AG08395 (cell line): ENCODE measurements around the gene BANK1.

ENCODE experiments used
- DNase-seq: peaks from one replicate; pipeline ENCODE4 v3.0.0; 2012; ENCODE audit warnings: mixed read lengths, low spot score

The BANK1 gene

DNA sequence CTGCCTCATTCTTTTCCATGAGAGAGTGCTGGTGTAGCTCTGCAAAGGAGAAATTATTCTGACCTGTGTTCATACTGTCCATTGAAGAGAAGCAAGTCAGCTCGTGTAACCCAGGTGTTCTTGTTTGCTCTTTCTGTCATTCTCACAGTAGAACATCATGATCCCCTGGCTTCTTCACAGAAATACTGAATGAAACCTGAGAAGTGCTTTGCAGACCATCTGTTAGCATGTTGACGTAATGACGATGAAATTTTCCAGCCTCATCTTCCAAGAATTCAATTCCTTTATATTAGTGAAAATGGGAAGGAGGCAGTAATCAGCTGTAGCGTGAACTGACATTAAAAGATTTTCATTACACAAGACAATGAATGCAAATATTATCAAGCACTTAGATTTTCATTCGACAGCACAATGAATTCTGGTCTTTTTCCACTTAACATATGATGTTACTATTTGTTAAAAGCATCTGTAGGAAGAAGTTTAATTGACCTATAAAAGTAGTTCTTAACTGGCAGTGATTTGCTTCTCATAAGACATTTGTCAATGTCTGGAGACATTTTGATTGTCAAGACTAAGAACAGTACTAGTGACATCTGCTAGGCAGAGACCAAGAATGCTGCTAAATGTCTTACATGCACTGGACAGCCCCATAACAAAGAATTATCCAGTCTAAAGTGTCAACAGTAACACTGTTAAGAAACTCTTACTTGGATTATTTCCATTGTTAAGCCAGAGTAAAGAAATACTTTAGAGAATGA, 246.3 kb downstream of the BANK1 start:
- DNase-seq: peak; percentile 6

DNA sequence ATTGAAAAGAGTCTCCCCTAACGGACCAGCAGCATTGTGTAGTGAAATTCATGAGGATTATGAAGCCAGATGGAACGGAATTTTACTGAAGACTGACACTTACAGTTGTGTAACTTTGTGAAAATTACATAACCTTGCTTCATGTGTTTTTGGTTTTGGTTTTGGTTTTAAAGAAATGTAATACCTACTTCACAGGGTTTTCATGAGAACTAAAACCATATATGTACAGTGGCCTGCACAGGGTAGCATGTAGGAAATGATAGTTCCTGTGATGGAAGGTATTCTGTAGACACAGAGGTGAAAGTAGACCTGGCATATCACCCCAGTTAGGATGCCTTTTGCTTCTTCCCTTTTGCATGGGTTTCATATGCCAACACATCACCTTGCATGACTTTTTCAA, 247.0 kb downstream of the BANK1 start:
- no peak for DNase-seq

GRCh38 chr4:102042871-102043802, 252.6 kb downstream of the BANK1 start:
- no peak for DNase-seq

DNA sequence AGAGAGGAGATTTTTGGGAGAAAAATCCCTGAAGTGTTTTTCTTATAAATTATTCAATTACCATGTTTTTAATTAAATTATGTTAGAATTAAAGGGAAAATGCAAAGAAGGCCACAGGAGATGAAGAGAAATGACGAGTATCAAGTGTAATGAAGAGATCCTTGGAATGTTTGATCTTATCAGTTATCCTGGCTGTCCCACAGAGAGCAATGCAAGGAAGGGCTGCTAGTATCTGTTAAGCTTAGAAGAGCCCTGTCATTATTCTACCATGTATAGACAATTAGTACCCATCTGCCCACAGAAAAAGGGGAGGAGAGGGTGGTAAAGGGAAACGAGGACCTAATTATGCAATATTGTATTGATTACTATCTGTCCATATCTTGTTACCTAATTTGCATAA, 257.1 kb downstream of the BANK1 start:
- no peak for DNase-seq

DNA sequence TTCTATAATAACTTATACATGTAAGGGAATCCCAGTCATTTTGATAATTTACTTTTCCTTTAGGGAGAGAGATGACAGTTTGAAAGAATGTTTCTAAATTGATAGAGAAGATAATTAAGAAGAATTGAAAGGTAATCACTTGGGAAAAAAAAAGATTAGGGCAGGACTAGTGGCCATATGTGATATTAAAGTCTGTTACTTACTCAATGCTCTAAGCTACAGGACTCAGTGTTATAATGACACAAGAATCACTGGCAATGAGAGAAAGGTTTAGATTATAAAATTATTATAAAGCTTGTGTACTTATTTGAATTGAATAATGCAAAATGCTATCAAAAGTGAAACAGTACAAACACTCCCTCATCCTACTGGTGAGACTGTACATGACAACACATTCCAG, 265.3 kb downstream of the BANK1 start:
- no peak for DNase-seq

GRCh38 chr4:102057122-102057521, 266.6 kb downstream of the BANK1 start:
- DNase-seq: no peak

DNA sequence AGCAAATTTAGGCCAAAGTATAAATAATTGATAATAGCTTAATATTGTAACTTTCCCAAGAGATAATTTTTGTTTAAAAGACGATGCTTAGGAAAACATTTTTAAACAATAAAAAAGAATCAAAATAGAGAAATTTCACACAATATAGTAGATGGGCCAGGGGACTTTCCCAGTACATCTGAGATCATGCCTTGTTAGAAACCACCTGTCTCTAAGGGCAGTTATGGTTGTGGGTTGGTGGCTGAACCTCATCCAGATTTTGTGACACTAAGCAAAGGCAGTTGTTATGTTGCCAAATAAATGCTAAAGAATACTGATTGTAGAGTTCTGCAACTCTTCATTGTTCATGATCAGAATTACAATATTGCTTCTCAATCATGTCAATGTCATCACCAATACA, 270.6 kb downstream of the BANK1 start:
- no peak for DNase-seq

- DNase-seq: no peak
Observed at GRCh38 chr4:102064747-102065442, 274.4 kb downstream of the BANK1 start.

DNA sequence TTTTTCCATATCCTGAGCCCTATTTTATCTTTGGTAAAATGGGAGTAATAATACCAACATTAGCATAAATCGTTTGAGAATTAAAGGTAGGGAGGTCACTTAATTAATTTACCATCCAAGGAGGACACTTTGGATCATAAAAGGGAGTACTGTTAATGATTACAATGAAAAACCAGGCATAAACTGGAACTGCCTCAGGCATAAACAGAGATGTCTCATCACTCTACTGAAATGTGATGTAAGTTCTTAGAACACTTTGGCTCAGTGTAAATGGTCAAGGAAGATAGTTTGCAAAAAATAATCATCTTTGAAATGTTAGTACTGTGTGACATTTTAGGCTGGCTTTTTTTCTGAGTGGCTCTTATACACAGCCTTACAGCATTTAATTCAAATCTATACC, 286.1 kb downstream of the BANK1 start:
- DNase-seq: no peak

DNA sequence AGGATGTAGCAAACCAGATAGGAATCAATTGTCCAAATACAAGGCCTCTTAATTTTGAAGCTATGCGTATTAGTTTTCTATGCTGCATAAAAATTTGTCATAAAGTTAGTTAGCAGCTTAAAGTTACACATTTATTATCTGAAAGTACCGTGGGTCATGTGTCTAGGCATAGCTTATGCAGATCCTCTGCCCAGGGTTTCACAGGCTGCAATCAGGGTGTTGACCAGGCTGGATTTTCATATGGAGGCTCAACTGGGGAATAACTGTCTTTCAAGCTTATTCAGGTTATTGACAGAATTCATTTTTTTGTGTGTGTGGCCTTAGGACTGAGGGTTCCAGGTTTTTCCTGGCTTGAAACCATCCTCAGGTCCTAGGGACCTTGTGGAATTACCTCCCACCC, 289.7 kb downstream of the BANK1 start:
- DNase-seq: no peak

DNA sequence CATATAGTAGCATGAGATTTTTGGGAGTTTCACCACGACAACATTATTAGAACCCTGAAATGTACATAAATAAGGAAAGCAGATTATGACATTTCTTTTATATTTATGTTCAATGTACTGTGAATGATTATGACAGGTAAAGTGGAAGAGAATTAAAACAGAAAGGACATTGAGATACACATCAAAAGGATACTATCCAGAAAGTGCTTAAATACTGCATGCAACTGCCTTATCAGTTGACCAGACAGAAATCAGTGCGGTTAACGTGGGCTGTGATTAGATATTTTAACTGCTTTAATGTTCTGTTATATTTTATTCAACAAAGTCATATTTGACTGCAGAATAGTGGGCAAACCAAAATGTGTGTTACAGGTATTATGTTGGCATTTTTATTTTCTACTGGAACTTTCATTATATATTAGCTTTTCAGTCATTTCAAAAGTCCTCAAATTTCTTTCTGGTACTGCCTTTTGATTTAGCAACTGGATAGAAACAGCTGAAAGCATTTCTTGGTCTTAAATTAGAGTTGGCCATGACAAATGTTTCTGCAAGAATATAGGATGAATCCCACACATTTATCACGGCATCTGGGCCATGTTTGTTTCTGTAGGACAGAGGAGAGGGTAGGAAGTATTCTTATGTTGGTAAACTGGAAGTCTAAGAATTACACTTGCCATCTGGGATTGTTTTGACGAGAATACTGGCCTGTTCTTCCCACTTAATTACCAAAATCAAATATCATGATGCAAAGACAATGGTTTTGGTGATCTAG, 299.5 kb downstream of the BANK1 start:
- DNase-seq: no peak

GRCh38 chr4:102091656-102092055, 301.1 kb downstream of the BANK1 start:
- DNase-seq: no peak

- DNase-seq: no peak
Observed at GRCh38 chr4:102094481-102094880, 304.0 kb downstream of the BANK1 start.

GRCh38 chr4:102103368-102103767, 312.8 kb downstream of the BANK1 start:
- no peak for DNase-seq

DNA sequence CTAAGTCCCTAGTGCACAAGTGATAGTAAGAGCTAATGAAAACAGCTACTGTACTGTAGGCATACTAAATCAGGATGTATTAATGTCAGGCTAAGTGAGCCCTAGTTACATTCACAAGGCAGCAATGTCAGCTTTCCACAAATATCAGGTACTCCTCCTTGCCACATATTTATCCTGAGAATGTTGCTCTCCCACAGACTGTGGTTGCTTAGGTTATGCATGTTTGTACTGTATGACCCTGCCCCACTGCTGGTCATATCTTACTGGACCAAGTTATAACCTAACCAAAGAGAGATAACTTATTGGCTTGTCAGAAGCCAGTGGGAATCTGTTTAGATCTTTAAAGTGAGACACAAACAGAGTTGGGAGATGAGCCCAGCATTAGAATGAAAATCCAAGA, 313.7 kb downstream of the BANK1 start:
- no peak for DNase-seq

DNA sequence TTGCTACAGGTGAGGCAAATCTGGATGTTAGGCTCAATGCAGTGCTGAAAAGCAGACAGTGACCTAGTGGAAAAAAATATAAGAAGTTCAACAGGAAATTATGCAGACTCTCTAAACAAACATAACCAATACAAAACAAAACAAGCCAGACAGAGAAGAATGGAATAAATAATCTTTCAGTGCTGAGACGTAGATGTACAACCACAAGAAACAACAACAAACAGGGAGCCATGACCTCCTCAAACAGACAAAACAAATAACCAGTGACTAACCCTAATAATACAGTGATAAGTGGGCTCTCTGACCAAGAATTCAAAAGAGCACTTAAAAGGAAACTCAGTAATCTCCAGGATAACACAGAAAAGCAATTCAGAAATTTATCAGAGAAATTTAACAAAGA, 315.5 kb downstream of the BANK1 start:
- no peak for DNase-seq

DNA sequence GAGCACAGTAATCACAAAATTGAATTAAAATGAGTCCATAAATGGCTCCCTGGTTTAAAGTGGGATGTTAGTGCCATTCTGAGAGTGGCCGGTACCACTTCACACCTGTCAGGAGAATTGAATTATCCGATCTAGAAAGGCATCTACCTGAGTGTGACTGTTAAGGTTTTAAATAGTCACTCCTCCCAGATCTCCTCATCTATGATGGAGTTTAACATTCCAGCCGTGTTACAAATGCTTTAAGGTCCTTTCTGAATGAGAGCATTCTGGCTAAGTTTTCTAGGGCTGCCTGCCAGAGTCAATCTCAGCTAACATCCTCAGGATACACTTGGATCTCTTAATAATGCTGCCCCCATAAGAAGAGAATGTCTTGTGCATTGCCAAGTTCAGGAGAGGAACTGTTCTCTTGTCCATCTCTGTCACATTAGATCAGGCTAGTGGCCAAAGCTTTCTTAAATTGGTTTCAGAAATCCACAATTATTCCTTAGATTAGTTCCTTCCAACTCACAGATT, 323.6 kb downstream of the BANK1 start:
- no peak for DNase-seq

GRCh38 chr4:102116121-102116520, 325.6 kb downstream of the BANK1 start:
- DNase-seq: no peak

DNA sequence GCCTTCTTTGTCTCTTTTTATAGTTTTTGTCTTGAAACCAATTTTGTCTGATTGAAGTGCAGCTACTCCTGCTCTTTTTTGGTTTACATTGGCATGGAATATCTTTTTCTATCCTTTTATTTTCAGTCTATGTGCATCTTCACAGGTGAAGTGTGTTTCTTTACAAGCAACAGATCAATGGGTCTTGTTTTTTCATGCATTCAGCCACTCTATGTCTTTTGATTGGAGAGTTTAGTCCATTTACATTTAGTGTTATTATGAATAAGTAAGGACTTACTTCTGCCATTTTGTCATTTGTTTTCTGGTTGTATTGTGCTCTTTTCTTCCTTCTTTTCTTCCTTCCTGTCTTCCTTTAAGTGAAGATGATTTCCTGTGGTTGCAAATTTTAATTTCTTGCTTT, 330.3 kb downstream of the BANK1 start:
- no peak for DNase-seq
